Measurements from ENCODE around the gene KRTAP10-2.

Gene KRTAP10-2

GRCh38 chr21:44539991-44540666, 11.2 kb downstream of the KRTAP10-2 start, which contains the start of gene KRTAP10-1:
Gene KRTAP10-1 (minus strand): TSS chr21:44540195. CDS start chr21:44540150, 45 bp downstream.
- DNase-seq (ENCODE audit: low spot score): no peak

- no peak for DNase-seq (ENCODE audit: low spot score)
Measured at GRCh38 chr21:44539046-44539445, 12.3 kb downstream of the KRTAP10-2 start.

DNA sequence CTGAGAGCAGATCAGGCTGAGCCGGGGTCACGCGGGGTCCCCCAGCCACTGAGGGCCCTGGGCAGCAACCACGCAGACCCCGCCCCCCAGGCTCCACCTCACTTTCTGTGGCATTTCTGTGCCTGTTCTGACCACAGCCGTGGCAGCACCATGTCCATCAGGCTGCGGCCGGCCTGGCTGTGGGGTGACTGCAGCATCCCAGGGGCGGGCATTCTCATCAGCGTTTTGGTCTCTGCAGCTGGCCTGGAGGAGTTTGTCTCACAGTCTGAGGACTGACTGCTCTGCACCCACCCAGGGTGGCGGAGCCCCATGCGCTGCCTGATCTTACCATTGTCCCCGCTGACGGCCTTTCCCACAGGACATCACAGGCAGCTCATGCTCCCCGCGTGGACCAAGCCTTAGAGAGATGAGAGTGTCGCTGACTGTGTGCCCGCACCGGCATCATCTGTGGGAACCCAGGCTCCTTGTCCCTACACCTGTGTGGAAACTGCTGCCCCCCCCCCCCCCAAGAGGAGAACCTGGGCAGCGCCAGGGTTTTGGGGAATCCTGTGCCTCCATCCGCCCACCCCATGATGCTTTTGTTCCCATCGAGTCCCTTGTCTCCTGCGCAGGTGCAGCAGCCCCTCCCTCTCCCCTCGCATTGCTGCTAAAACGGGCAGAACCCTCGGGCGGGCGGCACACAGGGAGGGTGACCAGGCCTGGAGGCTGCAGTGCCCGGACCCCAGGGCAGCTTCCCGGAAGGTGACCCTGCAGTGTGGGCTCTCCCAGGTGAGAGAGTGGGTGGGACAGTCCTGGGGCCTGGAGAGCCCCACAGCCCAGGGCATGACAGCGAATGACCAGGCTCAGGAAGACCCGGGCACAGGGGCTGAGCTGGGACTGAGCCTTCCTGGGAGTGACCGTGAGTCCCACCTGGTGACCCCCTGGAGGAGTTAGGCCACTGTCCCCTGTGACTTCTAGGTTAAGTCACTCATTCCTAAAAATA, 13.1 kb downstream of the KRTAP10-2 start:
- DNase-seq (ENCODE audit: low spot score): no peak

DNA sequence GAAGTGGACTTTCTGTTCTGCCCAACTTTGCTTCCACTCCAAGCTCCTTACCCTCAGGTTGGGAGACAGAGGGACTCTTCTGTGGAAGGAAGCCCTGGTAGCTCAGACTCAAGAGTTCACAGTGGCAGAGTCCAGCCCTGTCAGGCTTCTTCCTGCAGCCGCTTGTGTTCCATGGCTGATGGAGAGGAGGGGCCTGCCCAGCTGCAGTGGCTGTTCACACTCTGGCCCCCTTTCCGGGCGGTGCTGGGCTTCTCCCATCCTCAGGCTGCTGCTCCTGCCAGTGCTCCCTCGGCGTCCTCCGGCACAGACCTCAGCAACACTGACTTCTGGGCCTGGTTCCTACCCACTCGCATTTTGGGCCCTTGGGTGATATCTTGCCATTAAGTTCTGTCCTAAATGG, 15.3 kb downstream of the KRTAP10-2 start:
- DNase-seq (ENCODE audit: low spot score): no peak

- no peak for DNase-seq (ENCODE audit: low spot score)
Measured at GRCh38 chr21:44534688-44535087, 16.6 kb downstream of the KRTAP10-2 start.

DNA sequence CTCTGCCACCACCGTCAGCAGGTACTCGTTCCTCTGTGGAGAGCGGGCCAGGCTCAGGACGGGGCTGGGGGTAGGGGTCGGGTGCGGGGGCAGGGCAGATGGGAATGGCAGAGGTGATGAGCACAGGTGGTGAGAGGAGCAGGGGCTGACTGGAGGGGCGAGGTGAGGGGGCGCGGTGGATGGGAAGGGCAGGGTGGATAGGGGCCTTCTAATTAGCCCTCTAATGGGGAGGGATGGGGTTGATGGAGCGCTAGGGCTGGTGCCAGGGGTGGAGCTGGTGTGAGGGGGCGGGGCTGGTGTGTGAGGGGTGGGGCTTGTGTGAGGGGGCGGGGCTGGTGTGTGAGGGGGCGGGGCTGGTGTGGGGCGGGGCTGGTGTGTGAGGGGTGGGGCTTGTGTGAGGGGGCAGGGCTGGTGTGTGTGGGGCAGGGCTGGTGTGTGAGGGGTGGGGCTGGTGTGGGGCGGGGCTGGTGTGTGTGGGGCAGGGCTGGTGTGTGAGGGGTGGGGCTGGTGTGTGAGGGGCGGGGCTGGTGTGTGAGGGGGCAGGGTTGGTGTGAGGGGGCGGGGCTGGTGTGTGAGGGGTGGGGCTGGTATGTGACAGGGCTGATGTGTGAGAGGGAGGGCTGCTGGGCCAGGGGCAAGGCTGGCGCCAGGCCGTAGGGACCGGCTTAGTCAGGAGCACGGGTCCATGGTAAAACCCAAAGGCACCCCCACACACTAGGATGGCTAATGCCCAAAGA, 17.2 kb downstream of the KRTAP10-2 start:
- DNase-seq (ENCODE audit: low spot score): no peak

- no peak for DNase-seq (ENCODE audit: low spot score)
Measured at GRCh38 chr21:44533121-44533890, 18.0 kb downstream of the KRTAP10-2 start.

DNA sequence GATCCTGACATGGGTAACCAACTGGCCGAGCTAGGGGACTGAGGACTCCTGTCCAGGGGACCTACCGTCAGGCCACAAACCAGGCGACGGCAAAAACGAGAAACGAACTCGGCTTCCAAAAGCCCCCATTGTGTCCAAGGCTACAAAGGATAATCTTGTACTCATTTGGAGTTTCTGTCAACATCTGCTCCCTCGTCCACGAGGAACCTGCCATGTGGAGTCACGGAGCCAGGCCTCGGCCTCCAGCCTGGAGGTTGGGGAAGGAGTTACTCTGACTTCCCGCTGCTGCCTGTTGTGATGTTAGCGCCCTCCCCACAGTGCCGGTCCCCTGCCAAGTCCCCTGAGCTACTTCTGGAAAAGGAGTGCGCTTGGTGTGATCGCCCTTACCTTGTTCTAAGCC, 18.6 kb downstream of the KRTAP10-2 start:
- DNase-seq (ENCODE audit: low spot score): no peak

DNA sequence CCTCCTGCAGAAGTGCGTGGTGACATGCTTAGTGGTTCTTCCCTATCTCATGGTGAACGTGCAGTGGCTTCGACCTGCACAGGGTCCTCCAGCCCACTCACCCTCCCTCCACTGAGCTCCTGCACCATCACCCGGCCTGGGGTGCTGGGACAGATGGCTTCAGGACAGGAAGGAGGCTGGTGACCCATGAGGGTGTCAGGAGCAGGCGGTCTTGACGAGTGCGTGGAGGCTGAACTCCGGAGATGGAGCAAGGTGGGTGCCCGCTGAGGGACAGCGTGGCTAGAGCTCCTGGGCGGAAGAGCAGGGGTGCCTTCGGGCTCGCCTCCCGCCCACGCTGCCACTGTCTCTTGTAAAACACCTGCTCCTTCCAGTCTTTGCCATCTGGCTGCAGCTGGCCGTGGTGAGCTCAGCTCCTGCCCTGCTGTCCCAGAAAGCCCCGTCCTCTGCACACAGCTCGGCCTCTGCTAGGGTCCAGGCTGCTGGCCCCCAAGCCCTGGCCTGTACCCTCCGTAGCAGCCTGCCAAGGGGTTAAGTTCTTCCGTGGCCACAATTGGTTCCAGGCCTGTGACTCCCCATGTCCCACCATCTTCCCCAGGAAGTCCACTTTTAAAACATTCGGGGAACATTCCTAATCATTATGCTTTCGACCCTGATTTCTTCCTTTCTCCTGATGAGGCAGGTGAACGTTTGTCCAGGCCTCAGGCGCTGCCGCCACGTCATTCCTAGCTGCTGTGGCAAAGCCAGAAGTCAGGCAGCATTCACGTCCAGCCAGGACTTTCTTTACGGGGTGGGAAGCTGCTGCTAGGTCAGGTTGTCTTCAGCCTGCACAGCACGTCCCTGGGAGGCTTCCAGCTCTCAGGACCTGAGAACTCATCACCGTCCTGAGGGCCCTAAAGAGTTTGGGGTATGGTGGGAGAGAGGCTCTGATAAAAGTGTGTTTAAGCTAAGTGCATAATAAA, 19.4 kb downstream of the KRTAP10-2 start:
- DNase-seq (ENCODE audit: low spot score): no peak

DNA sequence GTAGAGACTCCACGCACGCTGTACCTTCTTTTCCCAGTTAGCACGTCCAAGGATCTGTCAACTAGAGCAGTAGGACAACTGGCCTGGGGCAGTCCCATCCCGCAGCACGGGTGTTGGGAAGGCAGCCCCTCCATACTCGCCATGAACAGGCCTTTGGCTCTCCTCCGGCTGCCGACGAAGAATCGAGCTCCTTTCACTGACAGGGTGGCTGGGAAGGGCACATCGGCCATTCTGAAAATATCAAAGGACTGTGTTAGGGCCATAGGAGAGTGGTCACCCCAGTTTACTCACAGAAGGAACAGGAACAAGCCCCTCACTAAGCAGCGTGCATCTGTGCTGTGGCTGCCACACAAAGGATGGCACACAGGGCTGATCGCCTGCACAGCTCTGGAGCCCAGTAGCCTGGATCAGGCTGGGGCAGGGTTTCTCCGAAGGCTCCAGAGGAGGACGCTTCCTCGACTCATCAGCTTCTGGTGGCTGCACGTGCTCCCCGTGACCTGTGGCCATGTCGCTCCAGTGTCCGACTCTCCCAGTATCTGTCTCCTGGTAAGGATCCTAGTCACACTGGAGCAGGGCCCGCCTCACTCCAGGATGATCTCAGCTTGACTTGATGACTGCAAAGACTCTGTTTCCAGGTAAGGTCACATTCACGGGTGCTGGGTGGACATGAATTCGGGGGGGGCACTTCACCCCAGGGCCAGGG, 20.3 kb downstream of the KRTAP10-2 start:
- DNase-seq (ENCODE audit: low spot score): no peak

GRCh38 chr21:44530221-44530902, 20.9 kb downstream of the KRTAP10-2 start:
- no peak for DNase-seq (ENCODE audit: low spot score)

GRCh38 chr21:44529503-44530125, 21.7 kb downstream of the KRTAP10-2 start:
- no peak for DNase-seq (ENCODE audit: low spot score)

DNA sequence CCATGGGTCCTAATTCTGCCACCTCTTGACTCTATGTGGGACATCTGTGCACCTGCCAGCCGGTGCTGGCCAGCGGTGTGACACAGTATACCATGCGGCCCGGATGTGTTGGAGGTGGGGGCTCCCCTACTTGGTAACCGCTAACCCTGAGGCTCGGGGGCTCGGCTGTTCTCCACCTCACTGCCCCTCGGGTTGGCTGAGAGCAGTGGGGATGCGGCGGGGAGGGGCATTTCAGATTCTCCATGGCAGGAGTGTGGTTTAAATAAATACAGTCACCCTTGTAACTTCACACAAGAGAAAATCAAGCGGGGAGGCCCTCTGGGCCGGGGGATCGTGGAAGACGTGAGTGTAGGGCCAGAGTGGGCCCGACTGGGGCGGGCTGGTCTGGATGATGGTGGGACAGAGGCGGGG, 22.3 kb downstream of the KRTAP10-2 start:
- DNase-seq (ENCODE audit: low spot score): no peak

DNA sequence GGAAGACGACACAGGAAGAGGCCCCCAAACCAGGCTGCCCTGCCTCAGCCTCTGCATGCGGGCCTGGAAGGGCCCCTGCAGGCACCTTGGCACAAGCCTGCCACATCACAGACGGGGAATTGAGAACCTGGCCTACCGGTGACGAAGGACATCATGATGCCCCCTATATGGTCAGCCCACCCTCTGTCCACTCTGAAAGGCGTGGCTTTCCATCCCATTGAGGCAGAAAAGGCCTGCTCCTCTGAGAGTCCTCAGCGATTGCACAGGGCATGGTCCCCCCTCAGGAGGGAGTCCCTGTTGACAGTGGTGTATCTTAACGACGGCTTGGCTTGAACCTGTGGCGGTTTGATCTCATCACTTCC, 22.7 kb downstream of the KRTAP10-2 start:
- no peak for DNase-seq (ENCODE audit: low spot score)

DNA sequence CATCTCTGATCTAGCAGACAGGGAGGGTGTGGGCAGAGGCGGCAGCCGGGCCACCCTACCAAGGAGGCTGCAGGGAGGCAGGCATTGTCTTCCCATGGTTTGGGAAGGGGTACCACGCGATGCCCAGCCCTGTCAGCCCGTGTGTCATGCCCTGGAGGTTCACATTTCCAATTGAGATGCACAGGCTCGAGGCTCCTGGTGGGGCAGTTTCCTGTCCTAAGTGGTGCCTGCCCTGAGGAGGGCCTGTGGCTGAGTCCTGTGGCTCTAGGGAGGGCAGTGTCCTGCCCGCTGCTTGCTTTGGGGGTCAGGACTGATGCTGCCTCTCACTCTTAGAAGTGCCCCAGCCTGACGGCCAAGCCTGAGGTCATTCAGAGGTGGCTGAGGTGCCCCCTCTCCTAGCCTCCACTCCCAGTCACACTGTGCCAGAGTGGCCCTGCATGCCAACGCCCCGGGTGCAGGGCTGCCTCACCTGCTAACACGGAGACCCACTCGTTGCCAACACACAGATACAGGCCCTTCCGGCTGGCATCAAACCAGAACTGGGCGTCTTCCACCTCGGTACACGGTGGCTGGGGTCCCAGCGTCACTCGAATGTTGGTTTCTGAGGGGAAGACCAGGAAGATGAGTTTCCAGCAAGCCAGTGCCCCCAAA, 23.2 kb downstream of the KRTAP10-2 start:
- no peak for DNase-seq (ENCODE audit: low spot score)

GRCh38 chr21:44527156-44527982, 23.9 kb downstream of the KRTAP10-2 start:
- no peak for DNase-seq (ENCODE audit: low spot score)

Measured in GM03348 (cell line).